IPS DF 6.9 (cell line): ENCODE data around the gene MED15.

Source experiments
- DNase-seq: peaks from one replicate; pipeline ENCODE4 v3.0.0-alpha.2; 2013; ENCODE audit warnings: low read depth, low spot score
- H3K27ac ChIP-seq: one replicate; pipeline ENCODE4 v1.5.1; 2013; ENCODE audit warnings: low read length, control low read depth
- H3K27me3 ChIP-seq: 2 replicates; pipeline ENCODE4 v1.6.1; 2013; ENCODE audit warnings: mild to moderate bottlenecking, low read length; ENCODE audit not compliant: control insufficient read depth, insufficient read depth
- H3K36me3 ChIP-seq: 2 replicates; pipeline ENCODE4 v1.6.1; 2013; ENCODE audit warnings: low read length; ENCODE audit not compliant: control insufficient read depth, insufficient read depth
- H3K4me1 ChIP-seq: 2 replicates; pipeline ENCODE4 v1.6.1; 2013; ENCODE audit warnings: low read length; ENCODE audit not compliant: control insufficient read depth, insufficient read depth
- H3K4me3 ChIP-seq: 2 replicates; pipeline ENCODE4 v1.5.1; 2013; ENCODE audit warnings: mild to moderate bottlenecking, low read length
- H3K9me3 ChIP-seq: 2 replicates; pipeline ENCODE4 v1.6.1; 2013; ENCODE audit warnings: low read length, inconsistent platforms; ENCODE audit not compliant: control insufficient read depth, insufficient read depth
- WGBS: extraction: QIAGEN DNeasy Blood & Tissue Kit; methylation state at CpG from one replicate; pipeline ENCODE4 v1.1.7; 2013; ENCODE audit warnings: mixed read lengths, missing lambda C conversion rate; ENCODE audit not compliant: insufficient read length, insufficient coverage; 5-methylcytosine and 5-hydroxymethylcytosine counted together

The MED15 gene

GRCh38 chr22:20552443-20553401, 45.3 kb downstream of the MED15 start:
- Histone ChIP-seq H3K27me3 (no peaks in the 10 kb centered on the region), H3K9me3 (no peaks in the 10 kb centered on the region), H3K27ac (no peak overlapping the region), H3K4me3 (no peak overlapping the region), H3K36me3 (peaks cover 7% of the 10 kb centered on the region; the same call in 1 of the 2 replicates), H3K4me1 (no peaks in the 10 kb centered on the region; the same call in 1 of the 2 replicates)
- DNase-seq, result no peak
- WGBS, result no CpG with 5 or more reads among the region's 15 CpGs

DNA sequence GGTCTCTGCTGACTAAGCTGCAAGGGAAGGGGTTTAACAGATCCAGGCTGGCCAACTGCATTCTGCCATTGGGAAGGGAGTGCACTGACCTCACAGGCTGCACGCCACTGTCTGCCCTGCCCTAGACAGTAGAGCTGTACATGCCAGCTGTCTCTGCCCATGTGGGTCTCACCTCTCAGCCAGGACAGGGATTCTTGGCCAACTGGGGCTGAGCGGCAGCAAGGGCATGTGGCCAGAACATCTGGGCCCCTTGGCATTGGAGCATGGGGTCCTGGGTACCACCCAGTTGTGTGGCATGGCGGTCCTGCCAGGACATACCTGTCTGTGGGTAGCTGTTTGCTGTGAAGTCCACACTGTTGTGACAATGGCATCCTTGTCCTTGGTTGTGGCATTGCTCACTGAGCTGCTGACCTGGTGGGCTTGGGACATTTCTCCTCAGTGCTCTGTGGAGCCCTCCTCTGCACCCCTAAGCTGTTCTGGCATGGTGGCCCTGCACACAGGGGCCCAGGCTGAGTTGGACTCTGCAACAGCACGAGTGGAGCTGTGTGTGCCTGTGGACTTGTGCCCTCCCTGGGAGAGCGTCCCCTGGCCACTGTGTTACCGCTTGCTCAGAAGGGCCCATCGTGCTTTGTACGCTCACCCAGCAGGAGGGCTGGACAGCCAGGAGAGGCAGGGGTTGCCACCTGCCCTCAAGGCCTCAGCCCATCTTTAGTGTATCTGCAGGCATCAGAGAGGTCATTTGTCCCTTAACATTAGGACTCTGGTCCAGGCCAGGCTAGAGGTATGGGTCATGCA, 46.7 kb downstream of the MED15 start:
- DNase-seq, result no peak
- H3K4me3 ChIP-seq, result no peak overlapping the region
- no peak overlapping the region for H3K27ac ChIP-seq
- WGBS, result no CpG with 5 or more reads among the region's 8 CpGs
- no peaks in the 10 kb centered on the region; the same call in 1 of the 2 replicates for H3K4me1 ChIP-seq
- no peaks in the 10 kb centered on the region for H3K9me3 ChIP-seq
- H3K36me3 ChIP-seq, result peaks cover 9% of the 10 kb centered on the region; the same call in 1 of the 2 replicates
- no peaks in the 10 kb centered on the region for H3K27me3 ChIP-seq

DNA sequence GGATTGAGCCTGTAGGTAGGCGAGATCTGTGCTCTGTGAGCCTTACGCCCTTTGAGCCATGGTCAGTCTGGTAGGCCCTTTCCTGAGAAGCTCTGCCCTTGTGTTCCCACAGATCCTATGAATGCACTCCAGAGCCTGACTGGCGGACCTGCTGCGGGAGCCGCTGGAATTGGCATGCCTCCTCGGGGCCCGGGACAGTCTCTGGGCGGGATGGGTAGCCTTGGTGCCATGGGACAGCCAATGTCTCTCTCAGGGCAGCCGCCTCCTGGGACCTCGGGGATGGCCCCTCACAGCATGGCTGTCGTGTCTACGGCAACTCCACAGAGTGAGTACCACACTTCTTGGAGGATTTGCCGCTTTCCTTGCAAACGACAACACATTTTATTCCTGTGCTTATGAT, 47.4 kb downstream of the MED15 start:
- peaks cover 9% of the 10 kb centered on the region; the same call in 1 of the 2 replicates for H3K36me3 ChIP-seq
- H3K4me3 ChIP-seq, result no peak overlapping the region
- no CpG with 5 or more reads among the region's 14 CpGs for WGBS
- H3K27me3 ChIP-seq, result no peaks in the 10 kb centered on the region
- no peak for DNase-seq
- H3K9me3 ChIP-seq, result no peaks in the 10 kb centered on the region
- no peaks in the 10 kb centered on the region for H3K4me1 ChIP-seq
- H3K27ac ChIP-seq, result no peak overlapping the region

DNA sequence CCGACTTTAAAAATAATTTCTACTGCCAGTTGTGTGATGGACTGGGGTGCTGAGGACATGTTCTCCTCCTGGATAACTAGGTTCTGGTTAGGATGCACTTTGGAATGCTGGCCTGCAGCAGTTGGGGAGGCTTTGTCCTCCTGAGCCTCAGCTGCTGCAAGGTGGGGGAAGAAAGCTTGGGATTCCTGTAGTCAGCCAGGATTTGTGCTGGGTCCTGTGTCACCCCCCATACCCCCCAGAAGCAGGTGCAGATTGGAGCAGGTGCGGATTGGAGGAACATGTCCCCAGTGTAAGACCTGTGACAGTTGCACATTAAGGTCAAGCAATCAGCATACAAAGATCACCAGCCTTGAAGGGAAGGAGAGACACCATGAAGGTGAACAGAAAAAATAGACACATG, 51.1 kb downstream of the MED15 start:
- WGBS, result no CpG with 5 or more reads among the region's 2 CpGs
- H3K36me3 ChIP-seq, result peaks cover 9% of the 10 kb centered on the region; the same call in 1 of the 2 replicates
- no peaks in the 10 kb centered on the region for H3K27me3 ChIP-seq
- no peak for DNase-seq
- no peak overlapping the region for H3K27ac ChIP-seq
- no peaks in the 10 kb centered on the region for H3K4me1 ChIP-seq
- H3K9me3 ChIP-seq, result no peaks in the 10 kb centered on the region
- no peak overlapping the region for H3K4me3 ChIP-seq

DNA sequence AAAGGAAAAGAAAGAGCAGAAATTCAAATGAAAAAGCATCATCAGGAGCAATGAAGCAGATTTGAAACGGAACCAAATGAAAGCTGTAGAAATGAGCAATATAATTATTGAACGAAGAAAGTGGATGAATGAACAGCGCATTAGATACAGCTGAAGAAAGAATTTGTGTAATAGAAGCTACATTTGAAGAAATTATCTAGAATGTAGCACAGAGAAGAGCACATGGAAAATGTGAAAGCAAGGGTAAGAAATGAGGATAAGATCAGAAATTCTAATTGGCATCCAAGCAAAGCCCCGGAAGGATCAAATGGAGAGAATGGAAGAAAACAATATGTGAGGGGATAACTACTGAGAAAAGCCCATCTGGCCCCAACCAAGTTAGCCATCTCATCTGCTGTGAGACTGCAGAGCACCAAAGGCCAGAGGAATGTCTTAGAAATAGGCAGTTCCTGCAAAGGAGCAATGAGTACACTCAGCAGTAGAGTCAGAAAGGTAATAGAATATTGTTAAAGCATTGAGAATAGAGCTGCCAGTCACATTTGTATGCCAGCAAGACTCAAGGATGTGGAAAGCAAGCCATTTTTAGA, 51.9 kb downstream of the MED15 start:
- peaks cover 5% of the 10 kb centered on the region; the same call in 1 of the 2 replicates for H3K36me3 ChIP-seq
- no peaks in the 10 kb centered on the region for H3K27me3 ChIP-seq
- 100% methylated on average over 3 of the region's 4 CpGs for WGBS
- DNase-seq, result no peak
- no peak overlapping the region for H3K27ac ChIP-seq
- H3K4me1 ChIP-seq, result no peaks in the 10 kb centered on the region
- H3K9me3 ChIP-seq, result no peaks in the 10 kb centered on the region
- H3K4me3 ChIP-seq, result no peak overlapping the region

GRCh38 chr22:20560716-20561115, 53.3 kb downstream of the MED15 start:
- peaks cover 8% of the 10 kb centered on the region for H3K36me3 ChIP-seq
- H3K27ac ChIP-seq, result no peak overlapping the region
- H3K9me3 ChIP-seq, result no peaks in the 10 kb centered on the region
- H3K27me3 ChIP-seq, result no peaks in the 10 kb centered on the region
- H3K4me1 ChIP-seq, result no peaks in the 10 kb centered on the region
- WGBS, result no CpG with 5 or more reads among the region's 3 CpGs
- no peak for DNase-seq
- H3K4me3 ChIP-seq, result no peak overlapping the region

- no peaks in the 10 kb centered on the region for H3K27me3 ChIP-seq
- H3K36me3 ChIP-seq, result peaks cover 14% of the 10 kb centered on the region
- no peaks in the 10 kb centered on the region for H3K4me1 ChIP-seq
- WGBS, result no CpG with 5 or more reads among the region's 4 CpGs
- DNase-seq, result no peak
- H3K27ac ChIP-seq, result no peak overlapping the region
- no peak overlapping the region for H3K4me3 ChIP-seq
- H3K9me3 ChIP-seq, result no peaks in the 10 kb centered on the region
These were observed 54.5 kb downstream of the MED15 start for GRCh38 chr22:20561882-20562281.

DNA sequence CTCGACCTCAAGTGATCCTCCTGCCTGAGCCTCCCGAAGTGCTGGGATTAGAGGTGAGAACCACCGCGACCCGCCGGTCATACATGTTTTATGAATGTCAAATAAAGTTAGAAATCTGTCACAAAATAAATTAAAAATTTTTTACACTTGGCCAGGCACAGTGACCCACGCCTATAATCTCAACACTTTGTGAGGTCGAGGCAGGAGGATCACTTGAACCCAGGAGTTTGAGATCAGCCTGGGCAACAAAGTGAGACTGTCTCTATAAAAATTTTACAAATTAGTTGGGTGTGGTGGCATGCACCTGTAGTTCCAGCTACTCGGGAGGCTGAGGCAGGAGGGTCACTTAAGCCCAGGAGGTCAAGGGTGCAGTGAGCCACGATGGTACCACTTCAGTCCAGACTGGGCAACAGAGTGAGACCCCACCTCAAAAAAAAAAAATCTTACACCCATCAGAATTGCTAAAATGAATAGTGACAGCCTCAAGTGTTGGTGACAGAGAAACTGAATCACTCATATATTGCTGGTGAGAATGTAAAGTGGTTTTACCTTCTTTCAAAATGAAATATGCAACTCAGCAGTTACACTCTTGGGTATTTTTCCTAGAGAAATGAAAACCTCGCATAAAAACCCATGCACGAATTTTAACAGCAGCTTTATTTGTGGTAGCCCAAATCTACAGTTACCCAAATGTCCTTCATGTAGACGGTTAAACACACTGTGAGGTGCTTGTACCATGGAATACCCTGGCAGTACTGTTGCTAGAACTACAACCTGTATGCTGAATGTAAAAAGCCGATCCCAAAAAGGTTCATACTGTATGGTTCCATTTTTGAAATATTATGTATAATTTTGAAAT, 55.4 kb downstream of the MED15 start:
- no peak overlapping the region for H3K4me3 ChIP-seq
- peaks cover 15% of the 10 kb centered on the region for H3K36me3 ChIP-seq
- no peaks in the 10 kb centered on the region for H3K27me3 ChIP-seq
- no peaks in the 10 kb centered on the region for H3K9me3 ChIP-seq
- no peaks in the 10 kb centered on the region for H3K4me1 ChIP-seq
- WGBS, result no CpG with 5 or more reads among the region's 14 CpGs
- DNase-seq, result no peak
- H3K27ac ChIP-seq, result no peak overlapping the region

DNA sequence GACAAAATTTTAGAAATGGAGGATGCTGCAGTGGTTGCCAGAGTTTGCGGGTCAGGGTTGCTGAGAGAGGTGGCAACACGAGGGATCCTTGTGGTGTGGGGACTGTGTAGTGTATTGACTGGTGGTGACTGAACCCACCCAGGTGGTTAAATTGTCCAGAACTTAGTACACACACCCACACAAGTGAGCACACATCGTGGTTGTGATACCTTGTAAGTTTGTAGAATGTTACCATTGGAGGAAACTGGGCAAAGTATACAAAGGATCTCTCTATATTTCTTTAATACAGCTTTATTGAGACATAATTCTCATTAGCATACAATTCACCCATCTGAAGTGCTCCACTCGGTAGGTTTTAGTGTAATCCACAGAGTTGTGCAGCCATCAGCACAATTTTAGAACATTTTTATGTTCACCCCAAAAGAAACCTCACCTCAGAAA, 56.1 kb downstream of the MED15 start:
- Histone ChIP-seq H3K27me3 (no peaks in the 10 kb centered on the region), H3K27ac (no peak overlapping the region), H3K4me1 (no peaks in the 10 kb centered on the region), H3K4me3 (no peak overlapping the region), H3K36me3 (peaks cover 15% of the 10 kb centered on the region), H3K9me3 (no peaks in the 10 kb centered on the region)
- no CpG with 5 or more reads among the region's 4 CpGs for WGBS
- no peak for DNase-seq
